ENCODE data around the gene EPB41L1. TPM values are rescaled to one million over a fixed set of nuclear protein-coding genes. Genes with fewer than 3 reads are reported as not detected.

EPB41L1 gene
- polyA plus RNA-seq, 3 donors, result 0.05 TPM; not detected in 2

DNA sequence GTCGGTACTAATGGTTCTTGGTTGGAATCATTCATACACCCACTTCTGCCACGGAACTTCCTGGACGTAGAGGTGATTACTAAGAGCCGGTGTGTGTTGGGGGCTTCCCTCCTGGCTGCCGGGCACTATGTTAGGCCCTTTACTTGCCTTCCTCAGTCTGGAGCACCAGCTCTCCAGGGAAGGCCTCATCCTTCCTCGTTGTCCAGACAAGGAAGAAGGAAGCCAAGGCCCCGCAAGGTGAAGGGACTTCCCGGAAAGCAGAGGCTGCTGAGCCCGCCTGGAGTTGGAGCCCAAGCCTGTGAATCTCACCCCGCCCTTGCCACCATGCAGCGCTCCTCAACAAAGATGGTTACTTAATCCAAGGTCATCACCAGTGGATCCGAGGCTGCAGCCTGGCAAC is 107.9 kb downstream of the EPB41L1 start:
- peaks cover 2 to 5% (median 2%) of the 10 kb centered on the region in 3 donors for H3K27me3 Mint-ChIP-seq (ENCODE audit: low read depth in 3 of 3)
- peaks cover 0 to 7% of the 10 kb centered on the region in 2 donors for H3K36me3 Mint-ChIP-seq
- Histone ChIP-seq H3K4me2 (replicated peaks; ENCODE audit: extremely low read depth, low read length, poor library complexity, severe bottlenecking) (no peak overlapping the region), H3K4me3 (replicated peaks in 1 of 3; ENCODE audit: low read depth in 2 of 3, low read length in 3 of 3) (no peak overlapping the region), H3K4me1 (ENCODE audit: control insufficient read depth in 1 of 2, insufficient read depth in 2 of 2, low read length in 2 of 2) (no peaks in the 10 kb centered on the region), H3K27me3 (ENCODE audit: control insufficient read depth in 2 of 2, insufficient read depth in 2 of 2, low read length in 2 of 2) (no peaks in the 10 kb centered on the region), H3K36me3 (replicated peaks in 1 of 2; ENCODE audit: control insufficient read depth in 1 of 2, insufficient read depth in 2 of 2, low read length in 2 of 2) (no peaks in the 10 kb centered on the region), H3K79me2 (ENCODE audit: insufficient read depth, low read length) (no peaks in the 10 kb centered on the region), H3K9ac (ENCODE audit: insufficient read depth, low read length, poor library complexity, severe bottlenecking) (no peak overlapping the region), H3K27ac (ENCODE audit: low read depth in 1 of 2, low read length in 2 of 2) (no peak overlapping the region), H4K20me1 (ENCODE audit: insufficient read depth, low read length) (no peaks in the 10 kb centered on the region), H2AFZ (ENCODE audit: insufficient read depth, low read depth, low read length, poor library complexity, severe bottlenecking) (no peak overlapping the region), H3K9me3 (replicated peaks in 1 of 2; ENCODE audit: control insufficient read depth in 1 of 2, insufficient read depth in 1 of 2, low read length in 2 of 2) (no peaks in the 10 kb centered on the region)
- TF ChIP-seq, protein P1, sequence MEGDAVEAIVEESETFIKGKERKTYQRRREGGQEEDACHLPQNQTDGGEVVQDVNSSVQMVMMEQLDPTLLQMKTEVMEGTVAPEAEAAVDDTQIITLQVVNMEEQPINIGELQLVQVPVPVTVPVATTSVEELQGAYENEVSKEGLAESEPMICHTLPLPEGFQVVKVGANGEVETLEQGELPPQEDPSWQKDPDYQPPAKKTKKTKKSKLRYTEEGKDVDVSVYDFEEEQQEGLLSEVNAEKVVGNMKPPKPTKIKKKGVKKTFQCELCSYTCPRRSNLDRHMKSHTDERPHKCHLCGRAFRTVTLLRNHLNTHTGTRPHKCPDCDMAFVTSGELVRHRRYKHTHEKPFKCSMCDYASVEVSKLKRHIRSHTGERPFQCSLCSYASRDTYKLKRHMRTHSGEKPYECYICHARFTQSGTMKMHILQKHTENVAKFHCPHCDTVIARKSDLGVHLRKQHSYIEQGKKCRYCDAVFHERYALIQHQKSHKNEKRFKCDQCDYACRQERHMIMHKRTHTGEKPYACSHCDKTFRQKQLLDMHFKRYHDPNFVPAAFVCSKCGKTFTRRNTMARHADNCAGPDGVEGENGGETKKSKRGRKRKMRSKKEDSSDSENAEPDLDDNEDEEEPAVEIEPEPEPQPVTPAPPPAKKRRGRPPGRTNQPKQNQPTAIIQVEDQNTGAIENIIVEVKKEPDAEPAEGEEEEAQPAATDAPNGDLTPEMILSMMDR (IDR thresholded peaks at IDR 0.05), result no peak
- H3K4me1 Mint-ChIP-seq, result no peaks in the 10 kb centered on the region
- DNase-seq, result no peak
- no peaks in the 10 kb centered on the region for H3K9me3 Mint-ChIP-seq
- H3K4me3 Mint-ChIP-seq, result no peak overlapping the region
- intact Hi-C loops (cut with micrococcal nuclease), result no loop called here
- H3K27ac Mint-ChIP-seq, result no peak overlapping the region
- 88% methylated on average over 11 of the region's 12 CpGs for WGBS (ENCODE audit: insufficient coverage)

DNA sequence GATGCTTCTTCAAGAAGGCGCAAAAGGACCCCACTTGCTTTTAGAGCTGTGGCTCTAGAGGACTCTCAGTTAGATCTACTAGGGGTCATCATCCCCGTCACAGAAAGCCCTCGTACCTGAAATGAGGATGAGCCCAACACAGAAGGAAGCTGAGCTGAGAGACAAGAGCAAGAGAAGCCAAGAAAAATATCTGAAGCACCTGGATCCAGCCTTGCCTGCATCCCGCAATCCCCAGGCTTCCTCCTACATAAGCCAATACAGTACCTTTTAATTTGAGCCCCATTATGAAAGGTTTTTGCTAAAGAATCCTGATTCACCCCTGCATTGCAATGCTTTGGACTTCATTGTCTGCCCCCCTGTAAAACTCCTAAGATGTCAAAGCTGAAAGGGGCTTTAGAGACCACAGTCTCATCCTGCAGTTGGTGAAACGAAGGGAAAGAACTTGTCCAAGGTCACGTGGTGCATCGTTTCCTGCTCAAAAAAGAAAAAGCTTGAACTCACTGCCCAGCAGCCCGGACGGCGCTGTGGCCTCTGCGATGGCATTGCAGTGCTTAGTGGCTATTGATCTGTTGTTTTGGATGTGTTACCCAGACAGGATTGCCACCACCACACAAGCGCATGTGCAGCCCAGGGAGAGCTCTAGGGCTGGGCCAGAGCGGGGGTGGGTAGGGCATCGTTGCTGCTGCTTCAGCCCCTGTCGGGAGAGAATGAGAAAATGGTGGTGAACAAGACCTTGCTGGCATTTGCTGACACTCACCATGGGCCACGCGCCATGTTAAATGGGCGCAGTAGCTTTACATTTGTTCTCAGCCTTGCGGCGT is 110.1 kb downstream of the EPB41L1 start:
- TF ChIP-seq, protein P1 (IDR thresholded peaks at IDR 0.05), result no peak

More for the DNA sequence above, 110.1 kb downstream of the EPB41L1 start:
- no peak overlapping the region for H3K4me3 ChIP-seq (replicated peaks in 1 of 3; ENCODE audit: low read depth in 2 of 3, low read length in 3 of 3)
- H3K79me2 ChIP-seq (ENCODE audit: insufficient read depth, low read length), result no peaks in the 10 kb centered on the region
- no peak overlapping the region for H3K27ac ChIP-seq (ENCODE audit: low read depth in 1 of 2, low read length in 2 of 2)
- H3K9ac ChIP-seq (ENCODE audit: insufficient read depth, low read length, poor library complexity, severe bottlenecking), result no peak overlapping the region
- no peaks in the 10 kb centered on the region for H3K9me3 Mint-ChIP-seq
- no peak for DNase-seq
- H3K27ac Mint-ChIP-seq, result no peak overlapping the region
- no peak overlapping the region for H3K4me3 Mint-ChIP-seq
- H3K36me3 ChIP-seq (replicated peaks in 1 of 2; ENCODE audit: control insufficient read depth in 1 of 2, insufficient read depth in 2 of 2, low read length in 2 of 2), result no peaks in the 10 kb centered on the region
- H4K20me1 ChIP-seq (ENCODE audit: insufficient read depth, low read length), result no peaks in the 10 kb centered on the region
- peaks cover 0 to 7% (median 3%) of the 10 kb centered on the region in 3 donors for H3K27me3 Mint-ChIP-seq (ENCODE audit: low read depth in 3 of 3)
- no peaks in the 10 kb centered on the region for H3K4me1 ChIP-seq (ENCODE audit: control insufficient read depth in 1 of 2, insufficient read depth in 2 of 2, low read length in 2 of 2)
- H3K27me3 ChIP-seq (ENCODE audit: control insufficient read depth in 2 of 2, insufficient read depth in 2 of 2, low read length in 2 of 2), result no peaks in the 10 kb centered on the region
- 92% methylated on average over 15 of the region's 20 CpGs for WGBS (ENCODE audit: insufficient coverage)
- no peak overlapping the region for H2AFZ ChIP-seq (ENCODE audit: insufficient read depth, low read depth, low read length, poor library complexity, severe bottlenecking)
- H3K36me3 Mint-ChIP-seq, result no peaks in the 10 kb centered on the region
- intact Hi-C loops (cut with micrococcal nuclease), result no loop called here
- no peak overlapping the region for H3K4me2 ChIP-seq (replicated peaks; ENCODE audit: extremely low read depth, low read length, poor library complexity, severe bottlenecking)
- H3K4me1 Mint-ChIP-seq, result no peaks in the 10 kb centered on the region
- no peaks in the 10 kb centered on the region for H3K9me3 ChIP-seq (replicated peaks in 1 of 2; ENCODE audit: control insufficient read depth in 1 of 2, insufficient read depth in 1 of 2, low read length in 2 of 2)

Measured in CD14-positive monocyte (primary cell).